Natural killer cell (primary cell): ENCODE data around the gene TTC28. TPM values are rescaled to one million over a fixed set of nuclear protein-coding genes. Genes with fewer than 3 reads are reported as not detected.
"Not testable (repeated sequence)": the region's sequence is repeated elsewhere in the genome, so short reads cannot be mapped to it uniquely, and the experiment has no call there.

Source experiments
- ATAC-seq, 3 donors: fragments of 150-1000 bp in 2 of 3; fragments of 200-7000 bp in 1 of 3; cut with Tn5 transposase; 1 replicate in 1 of 3; 2 replicates in 2 of 3; pipeline ENCODE4 v1.10.0; 2021; ENCODE audit warnings: mild to moderate bottlenecking in 2 of 3, moderate library complexity in 2 of 3
- DNase-seq, 2 donors: peaks; one replicate each; pipeline versions ENCODE4 v3.0.0 to v3.0.0-alpha.2; 2013 to 2021; ENCODE audit warnings: mixed read lengths in 1 of 2
- H3K27ac ChIP-seq: one replicate; pipeline ENCODE4 v1.5.1; 2013; ENCODE audit warnings: mild to moderate bottlenecking, low read length
- H3K27me3 ChIP-seq: one replicate; pipeline ENCODE4 v1.6.1; 2013; ENCODE audit warnings: low read length; ENCODE audit not compliant: control insufficient read depth, insufficient read depth
- H3K36me3 ChIP-seq: one replicate; pipeline ENCODE4 v1.6.1; 2013; ENCODE audit warnings: low read length; ENCODE audit not compliant: control insufficient read depth, insufficient read depth
- H3K4me1 ChIP-seq: one replicate; pipeline ENCODE4 v1.6.1; 2013; ENCODE audit warnings: low read length; ENCODE audit not compliant: control insufficient read depth, insufficient read depth
- H3K4me3 ChIP-seq: one replicate; pipeline ENCODE4 v1.5.1; 2013; ENCODE audit warnings: low read length
- H3K9me3 ChIP-seq: one replicate; pipeline ENCODE4 v1.6.1; 2013; ENCODE audit warnings: low read length; ENCODE audit not compliant: control insufficient read depth, insufficient read depth
- H3K27ac Mint-ChIP-seq, 2 donors: one replicate each; pipeline ENCODE4 v1.8.0; 2022; ENCODE audit warnings: mild to moderate bottlenecking in 2 of 2, mixed read lengths in 2 of 2, moderate library complexity in 1 of 2
- H3K27me3 Mint-ChIP-seq, 2 donors: one replicate each; pipeline ENCODE4 v1.8.0; 2022; ENCODE audit warnings: low read depth in 2 of 2, mixed read lengths in 2 of 2
- H3K36me3 Mint-ChIP-seq: one replicate; pipeline ENCODE4 v1.8.0; 2022; ENCODE audit warnings: mixed read lengths
- H3K4me1 Mint-ChIP-seq, 2 donors: one replicate each; pipeline ENCODE4 v1.8.0; 2022; ENCODE audit warnings: mixed read lengths in 2 of 2
- H3K4me3 Mint-ChIP-seq: one replicate; pipeline ENCODE4 v1.8.0; 2022; ENCODE audit warnings: mild to moderate bottlenecking, moderate library complexity, mixed read lengths
- H3K9me3 Mint-ChIP-seq, 2 donors: one replicate each; pipeline ENCODE4 v1.8.0; 2022; ENCODE audit warnings: mixed read lengths in 2 of 2
- WGBS: methylation state at CpG from one replicate; pipeline ENCODE4 v1.1.7; 2013; ENCODE audit warnings: missing lambda C conversion rate; ENCODE audit not compliant: insufficient coverage; 5-methylcytosine and 5-hydroxymethylcytosine counted together
- intact Hi-C: fragments of 100-400 bp; cut with micrococcal nuclease; formaldehyde crosslinking; loops from one replicate; pipeline ENCODE4 v1.14.2; 2022
- total RNA-seq, 4 donors: library from RNA; stranded (reverse); fragments of 120-200 nt in 1 of 4; gene quantifications; one replicate each; pipeline versions ENCODE4 v1.2.3 to v1.2.4, GENCODE V29; 2013 to 2022
- TF ChIP-seq, protein P1 (sequence below): fragments of 200-600 bp; IDR thresholded peaks from one replicate; pipeline ENCODE4 v1.8.0; 2022; ENCODE audit warnings: antibody characterized with exemption

TTC28 gene
- total RNA-seq, 3 donors from 2014 or later (not counting 1 experiment from before 2014, with no cell fraction given), result 4.1 to 10.0 (median 8.6) TPM

DNA sequence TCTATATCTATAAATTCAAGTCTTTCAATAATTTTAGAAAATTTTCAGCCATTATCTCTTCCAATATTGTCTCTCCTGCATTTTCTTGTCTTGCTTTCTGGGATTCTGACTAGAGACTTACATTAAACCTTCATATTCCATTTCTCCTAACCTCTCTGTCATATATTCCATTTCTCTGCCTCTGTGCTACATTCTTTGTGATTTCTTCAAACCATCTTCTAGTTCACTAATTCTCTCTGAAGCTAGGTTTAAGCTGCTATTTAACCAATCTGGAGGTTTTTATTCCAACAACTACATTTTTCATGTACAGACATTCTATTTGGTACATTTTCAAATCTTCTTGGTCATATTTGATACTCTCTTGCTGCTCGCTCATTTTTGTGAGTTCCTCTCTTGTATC is 122.5 kb downstream of the TTC28 start:
- no peaks in the 10 kb centered on the region for H3K36me3 Mint-ChIP-seq
- H3K27ac ChIP-seq, result no peak overlapping the region
- H3K4me1 ChIP-seq, result no peaks in the 10 kb centered on the region
- intact Hi-C loops, result no loop called here
- H3K4me3 Mint-ChIP-seq, result no peak overlapping the region
- H3K27ac Mint-ChIP-seq, result no peak overlapping the region
- H3K4me3 ChIP-seq, result no peak overlapping the region
- ATAC-seq (no peak), DNase-seq (no peak)
- no peaks in the 10 kb centered on the region for H3K9me3 Mint-ChIP-seq
- no peaks in the 10 kb centered on the region for H3K36me3 ChIP-seq
- TF ChIP-seq, protein P1, sequence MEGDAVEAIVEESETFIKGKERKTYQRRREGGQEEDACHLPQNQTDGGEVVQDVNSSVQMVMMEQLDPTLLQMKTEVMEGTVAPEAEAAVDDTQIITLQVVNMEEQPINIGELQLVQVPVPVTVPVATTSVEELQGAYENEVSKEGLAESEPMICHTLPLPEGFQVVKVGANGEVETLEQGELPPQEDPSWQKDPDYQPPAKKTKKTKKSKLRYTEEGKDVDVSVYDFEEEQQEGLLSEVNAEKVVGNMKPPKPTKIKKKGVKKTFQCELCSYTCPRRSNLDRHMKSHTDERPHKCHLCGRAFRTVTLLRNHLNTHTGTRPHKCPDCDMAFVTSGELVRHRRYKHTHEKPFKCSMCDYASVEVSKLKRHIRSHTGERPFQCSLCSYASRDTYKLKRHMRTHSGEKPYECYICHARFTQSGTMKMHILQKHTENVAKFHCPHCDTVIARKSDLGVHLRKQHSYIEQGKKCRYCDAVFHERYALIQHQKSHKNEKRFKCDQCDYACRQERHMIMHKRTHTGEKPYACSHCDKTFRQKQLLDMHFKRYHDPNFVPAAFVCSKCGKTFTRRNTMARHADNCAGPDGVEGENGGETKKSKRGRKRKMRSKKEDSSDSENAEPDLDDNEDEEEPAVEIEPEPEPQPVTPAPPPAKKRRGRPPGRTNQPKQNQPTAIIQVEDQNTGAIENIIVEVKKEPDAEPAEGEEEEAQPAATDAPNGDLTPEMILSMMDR, result no peak
- H3K4me1 Mint-ChIP-seq, result no peaks in the 10 kb centered on the region
- no CpG with 5 or more reads among the region's 1 CpG for WGBS
- H3K9me3 ChIP-seq, result no peaks in the 10 kb centered on the region
- H3K27me3 ChIP-seq, result peaks cover 2% of the 10 kb centered on the region
- peaks cover 0 to 13% of the 10 kb centered on the region in 2 donors for H3K27me3 Mint-ChIP-seq

DNA sequence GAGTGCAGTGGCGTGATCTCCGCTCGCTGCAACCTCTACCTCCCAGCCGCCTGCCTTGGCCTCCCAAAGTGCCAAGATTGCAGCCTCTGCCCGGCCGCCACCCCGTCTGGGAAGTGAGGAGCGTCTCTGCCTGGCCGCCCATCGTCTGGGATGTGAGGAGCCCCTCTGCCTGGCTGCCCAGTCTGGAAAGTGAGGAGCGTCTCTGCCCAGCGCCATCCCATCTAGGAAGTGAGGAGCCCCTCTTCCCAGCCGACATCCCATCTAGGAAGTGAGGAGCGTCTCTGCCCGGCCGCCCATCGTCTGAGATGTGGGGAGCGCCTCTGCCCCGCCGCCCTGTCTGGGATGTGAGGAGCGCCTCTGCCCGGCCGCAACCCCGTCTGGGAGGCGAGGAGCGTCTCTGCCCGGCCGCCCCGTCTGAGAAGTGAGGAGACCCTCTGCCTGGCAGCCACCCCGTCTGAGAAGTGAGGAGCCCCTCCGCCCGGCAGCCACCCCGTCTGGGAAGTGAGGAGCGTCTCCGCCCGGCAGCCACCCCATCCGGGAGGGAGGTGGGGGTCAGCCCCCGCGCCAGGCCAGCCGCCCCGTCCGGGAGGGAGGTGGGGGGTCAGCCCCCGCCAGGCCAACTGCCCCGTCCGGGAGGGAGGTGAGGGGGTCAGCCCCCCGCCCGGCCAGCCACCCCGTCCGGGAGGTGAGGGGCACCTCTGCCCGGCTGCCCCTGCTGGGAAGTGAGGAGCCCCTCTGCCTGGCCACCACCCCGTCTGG is 126.4 kb downstream of the TTC28 start:
- intact Hi-C loops, H3K27ac ChIP-seq, H3K9me3 Mint-ChIP-seq, H3K9me3 ChIP-seq, H3K4me3 ChIP-seq, H3K27me3 ChIP-seq, H3K4me1 ChIP-seq, DNase-seq, ATAC-seq, H3K36me3 ChIP-seq, H3K4me3 Mint-ChIP-seq, H3K36me3 Mint-ChIP-seq, H3K4me1 Mint-ChIP-seq, H3K27ac Mint-ChIP-seq: not testable (repeated sequence)
- WGBS, result 97% methylated on average over 31 of the region's 51 CpGs
- H3K27me3 Mint-ChIP-seq, result peaks cover 6 to 14% of the 10 kb centered on the region in 2 donors

DNA sequence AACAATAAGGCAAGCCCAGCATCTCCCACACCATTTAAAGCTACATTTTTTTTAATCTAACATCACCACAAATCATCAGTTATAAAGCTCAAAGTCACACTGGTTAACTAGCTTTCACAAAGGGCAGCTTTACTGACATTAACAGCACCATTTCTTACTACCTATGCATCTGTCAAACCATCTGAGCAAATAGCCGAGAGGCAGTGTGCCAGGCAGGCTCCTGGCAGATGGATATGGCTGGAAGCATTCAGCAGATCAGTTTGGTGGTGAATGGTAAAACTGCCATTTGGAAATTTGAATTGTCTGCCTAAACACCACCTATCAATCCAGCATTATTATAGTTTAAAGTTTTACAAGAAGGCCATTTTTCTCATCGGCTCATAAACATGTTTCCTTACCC is 131.2 kb downstream of the TTC28 start:
- intact Hi-C loops, result no loop called here
- Histone ChIP-seq H3K9me3 (no peaks in the 10 kb centered on the region), H3K27ac (no peak overlapping the region), H3K4me1 (no peaks in the 10 kb centered on the region), H3K4me3 (no peak overlapping the region), H3K27me3 (no peaks in the 10 kb centered on the region), H3K36me3 (no peaks in the 10 kb centered on the region)
- 90% methylated on average over 1 of the region's 2 CpGs for WGBS
- no peak overlapping the region for H3K27ac Mint-ChIP-seq
- DNase-seq (no peak), ATAC-seq (no peak)
- H3K4me3 Mint-ChIP-seq, result no peak overlapping the region
- H3K4me1 Mint-ChIP-seq, result no peaks in the 10 kb centered on the region
- no peaks in the 10 kb centered on the region for H3K9me3 Mint-ChIP-seq
- peaks cover 3 to 14% of the 10 kb centered on the region in 2 donors for H3K27me3 Mint-ChIP-seq
- TF ChIP-seq, protein P1, result no peak
- H3K36me3 Mint-ChIP-seq, result no peaks in the 10 kb centered on the region

DNA sequence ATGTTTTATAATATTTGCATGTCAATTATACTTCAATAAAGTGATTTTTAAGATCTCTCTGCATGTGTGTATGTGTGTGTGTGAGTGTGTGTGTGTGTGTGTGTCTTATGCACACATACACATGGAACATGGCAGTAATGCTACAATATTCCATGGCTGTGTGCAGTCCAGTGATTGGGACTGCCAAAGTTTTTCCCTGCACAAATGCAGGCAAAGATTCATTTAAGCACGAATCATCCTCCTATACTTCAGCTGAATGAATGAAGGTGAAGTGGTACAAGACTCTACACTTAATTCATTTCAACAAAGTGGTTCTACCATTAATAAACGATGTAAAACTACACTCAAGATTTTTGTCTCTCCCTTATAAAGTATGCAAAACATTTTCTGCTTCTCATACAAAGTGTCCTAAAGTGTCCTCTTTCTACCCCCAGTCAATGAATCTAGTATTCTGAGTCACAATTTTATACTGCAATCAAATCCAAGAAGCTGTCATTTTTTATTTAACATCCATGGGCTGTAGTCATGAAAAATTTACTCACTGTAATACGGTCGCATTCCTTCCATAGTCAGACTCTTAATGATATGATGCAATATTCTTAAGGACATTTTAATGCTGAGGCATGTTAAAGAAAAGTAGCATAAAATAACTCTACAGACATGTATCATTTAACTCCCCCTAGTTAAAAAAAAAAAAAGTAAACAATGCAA is 132.4 kb downstream of the TTC28 start:
- peaks cover 2% of the 10 kb centered on the region for H3K27me3 ChIP-seq
- peaks cover 0 to 2% of the 10 kb centered on the region in 2 donors for H3K9me3 Mint-ChIP-seq
- WGBS, result 75% methylated on average over 1 of the region's 4 CpGs

More for the DNA sequence above, 132.4 kb downstream of the TTC28 start:
- H3K36me3 ChIP-seq, result no peaks in the 10 kb centered on the region
- no peak overlapping the region for H3K4me3 Mint-ChIP-seq
- H3K27ac ChIP-seq, result no peak overlapping the region
- no peak for DNase-seq
- H3K27ac Mint-ChIP-seq, result no peak overlapping the region
- H3K4me1 ChIP-seq, result no peaks in the 10 kb centered on the region
- peaks cover 3% of the 10 kb centered on the region for H3K9me3 ChIP-seq
- no peak for ATAC-seq
- peaks cover 3 to 19% of the 10 kb centered on the region in 2 donors for H3K27me3 Mint-ChIP-seq
- H3K36me3 Mint-ChIP-seq, result no peaks in the 10 kb centered on the region
- no peaks in the 10 kb centered on the region for H3K4me1 Mint-ChIP-seq
- H3K4me3 ChIP-seq, result no peak overlapping the region
- intact Hi-C loops, result no loop called here
- TF ChIP-seq, protein P1, result no peak
